OCI-LY1 (cell line): Measurements from ENCODE around the gene RSPH1.
"Not testable (repeated sequence)": the region's sequence is repeated elsewhere in the genome, so short reads cannot be mapped to it uniquely, and the experiment has no call there.

Experiments used
- H2AFZ ChIP-seq: fragments of 200-600 bp; sonication (generic), shearing (Covaris generic); 2 replicates; pipeline ENCODE4 v1.6.0; 2014; ENCODE audit warnings: antibody characterized with exemption, mild to moderate bottlenecking, low read length
- H3F3A ChIP-seq: fragments of 200-600 bp; sonication (generic), shearing (Covaris generic); 2 replicates; pipeline ENCODE4 v1.6.0; 2014; ENCODE audit warnings: mild to moderate bottlenecking, antibody characterized with exemption, low read length, moderate library complexity; ENCODE audit not compliant: insufficient read depth
- H3K27ac ChIP-seq: fragments of 200-600 bp; sonication (generic); 2 replicates; pipeline ENCODE4 v1.5.1; 2014; ENCODE audit warnings: low read length, mixed run types, mild to moderate bottlenecking, low read depth; ENCODE audit not compliant: poor library complexity, severe bottlenecking
- H3K27me3 ChIP-seq: fragments of 200-600 bp; sonication (generic); 2 replicates; pipeline ENCODE4 v1.6.0; 2014; ENCODE audit warnings: antibody characterized with exemption, mild to moderate bottlenecking, low read length, moderate library complexity; ENCODE audit not compliant: insufficient read depth
- H3K36me3 ChIP-seq: fragments of 200-600 bp; sonication (generic); 2 replicates; pipeline ENCODE4 v1.6.1; 2014; ENCODE audit warnings: mild to moderate bottlenecking, antibody characterized with exemption, low read length, moderate library complexity, mixed read lengths; ENCODE audit not compliant: insufficient read depth
- H3K4me1 ChIP-seq: fragments of 200-600 bp; sonication (generic); 2 replicates; pipeline ENCODE4 v1.5.1; 2014; ENCODE audit warnings: mild to moderate bottlenecking, low read length, moderate library complexity; ENCODE audit not compliant: insufficient read depth, severe bottlenecking
- H3K4me2 ChIP-seq: fragments of 200-600 bp; sonication (generic), shearing (Covaris generic); 2 replicates; pipeline ENCODE4 v1.6.1; 2014; ENCODE audit warnings: low read length
- H3K4me3 ChIP-seq: fragments of 200-600 bp; sonication (generic); 2 replicates; pipeline ENCODE4 v1.5.1; 2014; ENCODE audit warnings: low read length, low read depth, mild to moderate bottlenecking, mixed read lengths; ENCODE audit not compliant: poor library complexity, severe bottlenecking
- H3K79me2 ChIP-seq: fragments of 200-600 bp; shearing (Covaris generic); 2 replicates; pipeline ENCODE4 v1.6.1; 2016; ENCODE audit warnings: mixed run types, low read length, mixed read lengths; ENCODE audit not compliant: insufficient read depth
- H3K9ac ChIP-seq: fragments of 200-600 bp; sonication (generic), shearing (Covaris generic); 2 replicates; pipeline ENCODE4 v1.6.1; 2014; ENCODE audit warnings: mild to moderate bottlenecking, low read length, mixed read lengths
- H3K9me2 ChIP-seq: fragments of 200-600 bp; sonication (generic), shearing (Covaris generic); 2 replicates; pipeline ENCODE4 v1.6.1; 2014; ENCODE audit warnings: low read depth, mild to moderate bottlenecking, low read length, mixed read lengths
- H3K9me3 ChIP-seq: fragments of 200-600 bp; shearing (Covaris generic); 2 replicates; pipeline ENCODE4 v1.6.1; 2014; ENCODE audit warnings: low read length, mixed read lengths
- H4K20me1 ChIP-seq: fragments of 200-600 bp; sonication (generic), shearing (Covaris generic); 2 replicates; pipeline ENCODE4 v1.6.0; 2016; ENCODE audit warnings: mild to moderate bottlenecking, low read length; ENCODE audit not compliant: insufficient read depth
- EZH2 ChIP-seq: fragments of 200-600 bp; sonication (generic), shearing (Covaris generic); IDR thresholded peaks from 2 replicates; pipeline ENCODE4 v1.8.0; 2017; ENCODE audit warnings: borderline replicate concordance, mixed run types, mild to moderate bottlenecking, antibody characterized with exemption, low read length, moderate library complexity, mixed read lengths
- TF ChIP-seq, protein P1 (sequence below): fragments of 200-600 bp; sonication (generic), shearing (Covaris generic); IDR thresholded peaks from 2 replicates; pipeline ENCODE4 v1.5.1; 2017; ENCODE audit warnings: mild to moderate bottlenecking, antibody characterized with exemption, low read length, moderate library complexity, mixed read lengths

RSPH1 gene

GRCh38 chr21:42472521-42472920, 23.5 kb downstream of the RSPH1 start:
- Histone ChIP-seq H3K27ac (no peak overlapping the region), H3K36me3 (no peaks in the 10 kb centered on the region), H3K9ac (no peak overlapping the region), H3K79me2 (no peaks in the 10 kb centered on the region), H3K4me2 (no peak overlapping the region), H3K4me3 (no peak overlapping the region), H2AFZ (no peak overlapping the region), H3F3A (no peaks in the 10 kb centered on the region), H3K27me3 (no peaks in the 10 kb centered on the region; the same call in 1 of the 2 replicates), H4K20me1 (no peaks in the 10 kb centered on the region), H3K9me3 (no peaks in the 10 kb centered on the region), H3K9me2 (no peaks in the 10 kb centered on the region), H3K4me1 (peaks cover 16% of the 10 kb centered on the region)
- TF ChIP-seq, protein P1, sequence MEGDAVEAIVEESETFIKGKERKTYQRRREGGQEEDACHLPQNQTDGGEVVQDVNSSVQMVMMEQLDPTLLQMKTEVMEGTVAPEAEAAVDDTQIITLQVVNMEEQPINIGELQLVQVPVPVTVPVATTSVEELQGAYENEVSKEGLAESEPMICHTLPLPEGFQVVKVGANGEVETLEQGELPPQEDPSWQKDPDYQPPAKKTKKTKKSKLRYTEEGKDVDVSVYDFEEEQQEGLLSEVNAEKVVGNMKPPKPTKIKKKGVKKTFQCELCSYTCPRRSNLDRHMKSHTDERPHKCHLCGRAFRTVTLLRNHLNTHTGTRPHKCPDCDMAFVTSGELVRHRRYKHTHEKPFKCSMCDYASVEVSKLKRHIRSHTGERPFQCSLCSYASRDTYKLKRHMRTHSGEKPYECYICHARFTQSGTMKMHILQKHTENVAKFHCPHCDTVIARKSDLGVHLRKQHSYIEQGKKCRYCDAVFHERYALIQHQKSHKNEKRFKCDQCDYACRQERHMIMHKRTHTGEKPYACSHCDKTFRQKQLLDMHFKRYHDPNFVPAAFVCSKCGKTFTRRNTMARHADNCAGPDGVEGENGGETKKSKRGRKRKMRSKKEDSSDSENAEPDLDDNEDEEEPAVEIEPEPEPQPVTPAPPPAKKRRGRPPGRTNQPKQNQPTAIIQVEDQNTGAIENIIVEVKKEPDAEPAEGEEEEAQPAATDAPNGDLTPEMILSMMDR, result no peak
- no peak for TF ChIP-seq EZH2

GRCh38 chr21:42471716-42472330, 24.2 kb downstream of the RSPH1 start:
- H3K27me3 ChIP-seq, result no peaks in the 10 kb centered on the region; the same call in 1 of the 2 replicates
- no peak overlapping the region for H2AFZ ChIP-seq
- no peak overlapping the region for H3K27ac ChIP-seq
- H3K9me2 ChIP-seq, result no peaks in the 10 kb centered on the region
- H3K79me2 ChIP-seq, result no peaks in the 10 kb centered on the region
- H3K4me3 ChIP-seq, result no peak overlapping the region
- TF ChIP-seq, protein P1, result no peak
- TF ChIP-seq EZH2, result no peak
- no peaks in the 10 kb centered on the region for H3K36me3 ChIP-seq
- H3K4me1 ChIP-seq, result peaks cover 23% of the 10 kb centered on the region
- H3K9me3 ChIP-seq, result no peaks in the 10 kb centered on the region
- no peak overlapping the region; the same call in 1 of the 2 replicates for H3K4me2 ChIP-seq
- no peaks in the 10 kb centered on the region for H4K20me1 ChIP-seq
- no peak overlapping the region for H3K9ac ChIP-seq
- H3F3A ChIP-seq, result no peaks in the 10 kb centered on the region

GRCh38 chr21:42471206-42471605, 24.8 kb downstream of the RSPH1 start:
- Histone ChIP-seq H3K4me1 (peaks cover 25% of the 10 kb centered on the region), H3K36me3 (no peaks in the 10 kb centered on the region), H3K9ac (no peak overlapping the region), H3K27me3 (no peaks in the 10 kb centered on the region; the same call in 1 of the 2 replicates), H3K4me2 (no peak overlapping the region; the same call in 1 of the 2 replicates), H3F3A (no peaks in the 10 kb centered on the region), H3K27ac (no peak overlapping the region), H3K4me3 (no peak overlapping the region), H4K20me1 (no peaks in the 10 kb centered on the region), H3K9me2 (no peaks in the 10 kb centered on the region), H3K79me2 (no peaks in the 10 kb centered on the region), H2AFZ (no peak overlapping the region), H3K9me3 (no peaks in the 10 kb centered on the region)
- TF ChIP-seq, protein P1, result no peak
- TF ChIP-seq EZH2, result no peak

GRCh38 chr21:42469726-42470125, 26.3 kb downstream of the RSPH1 start:
- H3K27ac ChIP-seq, H2AFZ ChIP-seq, H3F3A ChIP-seq, H3K4me3 ChIP-seq, H3K36me3 ChIP-seq, H3K9ac ChIP-seq, H3K9me3 ChIP-seq, H4K20me1 ChIP-seq, H3K27me3 ChIP-seq, H3K79me2 ChIP-seq, H3K4me2 ChIP-seq, H3K9me2 ChIP-seq: not testable (repeated sequence)
- peaks cover 36% of the 10 kb centered on the region for H3K4me1 ChIP-seq
